ENCODE results near the gene FUT8. TPM values are rescaled to one million over a fixed set of nuclear protein-coding genes. Genes with fewer than 3 reads are reported as not detected.
A peak's percentile ranks its signal among the peaks of the same experiment; 100 is the strongest.
"Not testable (repeated sequence)": the region's sequence is repeated elsewhere in the genome, so short reads cannot be mapped to it uniquely, and the experiment has no call there.

The FUT8 gene
- total and polyA plus RNA-seq, 7 donors = 3.2 to 8.6 (median 5.5) TPM

DNA sequence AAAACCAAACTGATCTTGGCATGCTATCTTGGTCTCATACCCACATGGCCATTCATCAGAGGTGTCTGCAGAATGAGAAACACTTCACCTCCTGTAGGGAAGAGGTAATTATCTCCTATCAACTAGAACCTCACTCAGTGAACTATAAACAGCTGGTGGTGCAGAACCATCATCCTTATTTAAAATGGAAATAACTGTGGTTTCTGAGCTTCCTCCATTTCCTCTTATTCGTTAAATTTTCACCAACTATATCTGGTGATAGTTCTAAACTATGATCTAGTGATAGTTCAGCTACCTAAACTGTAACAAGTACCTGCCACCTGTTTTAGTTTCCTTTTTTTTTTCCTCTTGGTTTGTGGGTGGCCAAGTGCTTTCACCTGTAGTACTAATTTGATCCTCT, 218.5 kb downstream of the FUT8 start:
- no peaks in the 10 kb centered on the region for H3K27me3 ChIP-seq (ENCODE audit: insufficient read depth in 3 of 3, low read length in 2 of 3)
- H3K4me1 ChIP-seq = no peaks in the 10 kb centered on the region
- intact Hi-C loops (cut with DNase I) = no loop called here
- WGBS, 3 donors = 79 to 92% (median 87%) methylated on average over 1 of the region's 1 CpG
- no peak for ATAC-seq
- H3K9me3 ChIP-seq = peaks cover 7% of the 10 kb centered on the region
- no peaks in the 10 kb centered on the region for H3K36me3 ChIP-seq (ENCODE audit: insufficient read depth in 1 of 2, low read depth in 1 of 2)
- no peak for DNase-seq
- no peak overlapping the region for H3K4me3 ChIP-seq
- no peak overlapping the region for H3K27ac ChIP-seq
- TF ChIP-seq, protein P1, sequence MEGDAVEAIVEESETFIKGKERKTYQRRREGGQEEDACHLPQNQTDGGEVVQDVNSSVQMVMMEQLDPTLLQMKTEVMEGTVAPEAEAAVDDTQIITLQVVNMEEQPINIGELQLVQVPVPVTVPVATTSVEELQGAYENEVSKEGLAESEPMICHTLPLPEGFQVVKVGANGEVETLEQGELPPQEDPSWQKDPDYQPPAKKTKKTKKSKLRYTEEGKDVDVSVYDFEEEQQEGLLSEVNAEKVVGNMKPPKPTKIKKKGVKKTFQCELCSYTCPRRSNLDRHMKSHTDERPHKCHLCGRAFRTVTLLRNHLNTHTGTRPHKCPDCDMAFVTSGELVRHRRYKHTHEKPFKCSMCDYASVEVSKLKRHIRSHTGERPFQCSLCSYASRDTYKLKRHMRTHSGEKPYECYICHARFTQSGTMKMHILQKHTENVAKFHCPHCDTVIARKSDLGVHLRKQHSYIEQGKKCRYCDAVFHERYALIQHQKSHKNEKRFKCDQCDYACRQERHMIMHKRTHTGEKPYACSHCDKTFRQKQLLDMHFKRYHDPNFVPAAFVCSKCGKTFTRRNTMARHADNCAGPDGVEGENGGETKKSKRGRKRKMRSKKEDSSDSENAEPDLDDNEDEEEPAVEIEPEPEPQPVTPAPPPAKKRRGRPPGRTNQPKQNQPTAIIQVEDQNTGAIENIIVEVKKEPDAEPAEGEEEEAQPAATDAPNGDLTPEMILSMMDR (IDR thresholded peaks at IDR 0.05) = no peak

DNA sequence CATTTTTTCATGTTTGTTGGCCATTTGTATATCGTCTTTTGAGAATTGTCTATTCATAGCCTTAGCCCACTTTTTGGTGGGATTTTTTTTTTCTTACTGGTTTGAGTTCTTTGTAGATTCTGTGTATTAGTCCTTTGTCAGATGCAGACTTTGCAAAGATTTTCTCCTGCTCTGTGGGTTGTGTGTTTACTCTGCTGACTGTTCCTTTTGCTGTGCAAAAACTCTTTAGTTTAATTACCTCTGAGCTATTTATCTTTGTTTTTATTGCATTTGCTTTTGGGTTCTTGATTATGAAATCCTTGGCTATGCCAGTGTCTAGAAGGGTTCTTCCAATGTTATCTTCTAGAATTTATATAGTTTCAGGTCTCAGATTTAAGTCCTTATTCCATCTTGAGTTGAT, 220.0 kb downstream of the FUT8 start:
- Histone ChIP-seq H3K9me3 (peaks cover 7% of the 10 kb centered on the region), H3K4me3 (no peak overlapping the region), H3K4me1 (no peaks in the 10 kb centered on the region), H3K27me3 (ENCODE audit: insufficient read depth in 3 of 3, low read length in 2 of 3) (no peaks in the 10 kb centered on the region), H3K36me3 (ENCODE audit: insufficient read depth in 1 of 2, low read depth in 1 of 2) (no peaks in the 10 kb centered on the region), H3K27ac (no peak overlapping the region)
- DNase-seq (no peak), ATAC-seq (no peak)
- intact Hi-C loops (cut with DNase I) = no loop called here
- 94 to 100% (median 97%) methylated on average over 1 of the region's 1 CpG for WGBS, 3 donors
- TF ChIP-seq, protein P1 (IDR thresholded peaks at IDR 0.05) = no peak

DNA sequence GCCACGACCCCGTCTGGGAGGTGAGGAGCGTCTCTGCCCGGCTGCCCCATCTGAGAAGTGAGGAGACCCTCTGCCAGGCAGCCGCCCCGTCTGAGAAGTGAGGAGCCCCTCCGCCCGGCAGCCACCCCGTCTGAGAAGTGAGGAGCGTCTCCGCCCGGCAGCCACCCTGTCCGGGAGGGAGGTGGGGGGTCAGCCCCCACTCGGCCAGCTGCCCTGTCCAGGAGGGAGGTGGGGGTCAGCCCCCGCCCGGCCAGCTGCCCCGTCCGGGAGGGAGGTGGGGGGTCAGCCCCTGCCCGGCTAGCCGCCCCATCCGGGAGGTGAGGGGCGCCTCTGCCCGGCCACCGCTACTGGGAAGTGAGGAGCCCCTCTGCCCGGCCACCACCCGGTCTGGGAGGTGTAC, 221.1 kb downstream of the FUT8 start:
- H3K27ac ChIP-seq; H3K27me3 ChIP-seq (ENCODE audit: insufficient read depth in 3 of 3, low read length in 2 of 3); H3K9me3 ChIP-seq; intact Hi-C loops (cut with DNase I); ATAC-seq; H3K4me3 ChIP-seq; H3K4me1 ChIP-seq; DNase-seq; H3K36me3 ChIP-seq (ENCODE audit: insufficient read depth in 1 of 2, low read depth in 1 of 2): not testable (repeated sequence)
- WGBS, 3 donors = 96 to 99% (median 96%) methylated on average over 4 to 24 of the region's 26 CpGs

DNA sequence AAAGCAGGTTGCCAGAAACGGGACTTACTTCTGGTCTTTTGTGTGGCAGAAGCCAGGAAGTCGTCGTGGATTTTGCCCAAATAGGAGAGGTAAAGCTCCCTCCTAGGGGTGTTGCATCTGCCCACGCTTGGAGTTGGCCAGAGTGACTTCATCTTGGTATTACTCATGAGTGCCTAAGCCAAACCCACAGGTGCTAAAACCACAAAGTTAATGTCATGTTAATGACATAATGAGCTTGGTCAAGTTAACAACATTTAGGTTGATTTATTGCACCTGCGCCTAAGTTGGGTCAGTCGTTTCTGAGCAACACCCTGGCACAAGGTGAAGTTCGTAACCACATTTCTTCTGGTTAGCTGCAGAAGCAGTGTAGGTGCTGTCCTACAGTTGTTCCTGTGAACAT, 225.2 kb downstream of the FUT8 start:
- ATAC-seq = peak in 1 of 4 donors; percentile 42
- no peak for DNase-seq
- H3K36me3 ChIP-seq (ENCODE audit: insufficient read depth in 1 of 2, low read depth in 1 of 2) = no peaks in the 10 kb centered on the region
- peaks cover 7% of the 10 kb centered on the region for H3K9me3 ChIP-seq
- intact Hi-C loops (cut with DNase I) = no loop called here
- no peaks in the 10 kb centered on the region for H3K4me1 ChIP-seq
- H3K27ac ChIP-seq = no peak overlapping the region
- TF ChIP-seq, protein P1 (IDR thresholded peaks at IDR 0.05) = no peak
- 77 to 86% (median 79%) methylated on average over 7 of the region's 7 CpGs for WGBS, 3 donors
- H3K27me3 ChIP-seq (ENCODE audit: insufficient read depth in 3 of 3, low read length in 2 of 3) = no peaks in the 10 kb centered on the region
- no peak overlapping the region for H3K4me3 ChIP-seq

DNA sequence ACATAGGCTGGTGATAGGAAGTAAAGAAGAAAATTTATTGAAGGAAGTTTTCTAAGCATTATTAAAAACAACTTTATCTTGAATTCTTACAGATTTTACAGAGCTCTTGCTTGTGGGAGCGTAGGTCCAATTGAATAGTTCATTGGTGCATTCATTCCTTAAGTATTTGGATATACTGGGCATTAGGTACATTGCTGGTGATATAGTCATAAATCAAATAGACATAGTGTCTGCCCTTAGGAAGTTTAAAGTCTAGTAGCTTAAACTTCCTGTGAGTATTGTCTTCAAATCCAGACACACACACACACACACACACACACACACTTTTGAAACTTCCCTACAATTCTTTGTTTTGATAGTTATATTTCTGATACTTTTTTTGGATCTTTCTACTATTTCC, 226.7 kb downstream of the FUT8 start:
- Histone ChIP-seq H3K27ac (no peak overlapping the region), H3K4me3 (no peak overlapping the region), H3K4me1 (no peaks in the 10 kb centered on the region), H3K9me3 (peaks cover 7% of the 10 kb centered on the region), H3K36me3 (ENCODE audit: insufficient read depth in 1 of 2, low read depth in 1 of 2) (no peaks in the 10 kb centered on the region), H3K27me3 (ENCODE audit: insufficient read depth in 3 of 3, low read length in 2 of 3) (no peaks in the 10 kb centered on the region)
- WGBS, 3 donors = 90 to 100% (median 98%) methylated on average over 1 of the region's 1 CpG
- TF ChIP-seq, protein P1 (IDR thresholded peaks at IDR 0.05) = no peak
- intact Hi-C loops (cut with DNase I) = no loop called here
- DNase-seq (no peak), ATAC-seq (no peak)
